Activated CD4-positive, CD25-positive, alpha-beta regulatory T cell treated with anti-CD3 and anti-CD28 coated beads, Interleukin-2, amount 50 U/mL, for 72 hours (primary cell): ENCODE measurements around the gene RBFOX1.
"Not testable (repeated sequence)": the region's sequence is repeated elsewhere in the genome, so short reads cannot be mapped to it uniquely, and the experiment has no call there.

Experiments used
- DNase-seq: peaks from one replicate; pipeline ENCODE4 v3.0.0; 2021

Gene RBFOX1

DNA sequence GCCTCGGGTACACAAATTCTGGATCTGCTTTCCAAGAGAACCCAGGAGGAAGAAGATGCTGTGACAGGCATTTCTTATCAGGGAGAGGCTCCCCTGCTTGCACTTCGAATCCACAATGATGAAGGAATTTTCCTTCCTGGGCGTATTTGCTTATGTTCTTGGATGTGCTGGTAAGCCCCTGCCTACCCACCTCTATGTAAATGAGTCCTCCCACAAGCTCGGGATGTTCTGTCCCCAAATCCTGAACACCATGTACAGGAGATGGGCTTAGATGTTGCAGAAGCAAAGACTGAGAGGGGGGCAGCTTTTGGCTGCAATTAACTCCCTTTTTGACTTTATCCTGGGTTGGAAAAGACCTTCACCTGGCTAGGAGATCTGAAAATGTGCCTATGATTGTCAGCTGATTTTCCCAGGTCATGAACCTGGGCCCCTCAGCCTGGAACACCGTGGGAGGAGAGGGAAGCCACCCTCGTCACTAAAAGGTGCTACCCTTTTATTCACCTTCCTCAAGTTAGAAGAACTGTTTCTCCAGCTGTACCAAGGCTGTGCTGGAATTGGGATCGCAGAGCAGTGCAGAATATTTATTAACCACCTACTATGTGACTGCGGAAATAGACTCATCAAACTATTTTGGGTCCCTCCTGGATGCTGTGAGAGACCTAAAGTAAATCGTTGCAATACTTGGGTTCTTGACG, 150.1 kb downstream of the RBFOX1 start:
- no peak for DNase-seq

DNA sequence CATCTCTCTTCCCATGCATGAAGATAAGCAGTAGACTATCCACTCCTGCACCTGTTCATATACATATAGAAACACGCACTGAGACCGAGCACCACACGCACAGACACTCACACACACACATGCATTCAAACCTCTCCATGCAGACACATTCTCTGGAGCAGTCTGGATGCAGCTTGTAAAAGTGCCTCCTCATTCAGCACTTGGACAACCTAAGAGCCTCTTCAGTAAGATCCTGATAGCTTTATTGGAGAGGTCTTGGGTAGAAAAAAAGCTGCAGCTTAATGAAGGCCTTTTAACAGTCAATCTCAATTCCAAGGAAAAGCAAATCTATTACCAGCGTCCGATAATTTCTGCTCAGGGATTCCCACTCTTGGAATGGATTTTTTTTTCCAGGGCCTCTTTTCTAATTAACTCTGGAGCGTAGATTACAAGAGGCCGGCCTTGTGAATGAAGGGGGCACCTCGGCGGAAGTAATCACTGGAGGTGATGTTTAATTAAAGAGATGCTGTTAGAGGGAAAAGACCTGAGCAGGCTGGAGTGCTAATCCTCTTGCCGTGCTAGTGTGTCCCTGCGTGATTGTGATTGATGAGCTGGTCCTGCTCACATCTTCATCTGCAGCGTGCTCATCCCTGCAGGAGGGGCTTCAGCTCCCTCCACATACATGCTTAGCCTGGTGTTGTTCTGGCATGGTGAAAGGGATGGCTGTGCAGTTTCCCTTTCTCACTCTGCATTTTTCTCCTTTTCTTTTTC, 155.1 kb downstream of the RBFOX1 start:
- no peak for DNase-seq

DNA sequence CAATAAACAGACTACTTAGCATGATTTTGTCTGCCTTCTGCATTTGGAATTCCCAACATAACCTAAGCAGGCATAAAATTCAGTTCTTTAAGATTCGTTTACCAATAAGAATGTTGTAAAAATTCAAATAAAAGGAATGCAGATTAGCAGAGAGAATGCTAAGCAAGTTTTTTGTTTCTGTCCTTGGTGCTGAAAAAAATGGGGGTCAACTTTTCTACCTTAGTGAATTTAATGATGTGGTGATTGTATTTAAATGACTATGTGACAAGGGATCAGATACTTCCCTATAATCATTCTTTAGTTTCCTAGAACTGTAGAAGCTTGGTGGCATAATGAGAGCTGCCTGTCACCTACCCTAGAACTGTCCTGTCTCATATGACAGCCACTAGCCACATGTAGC, 159.5 kb downstream of the RBFOX1 start:
- no peak for DNase-seq

DNA sequence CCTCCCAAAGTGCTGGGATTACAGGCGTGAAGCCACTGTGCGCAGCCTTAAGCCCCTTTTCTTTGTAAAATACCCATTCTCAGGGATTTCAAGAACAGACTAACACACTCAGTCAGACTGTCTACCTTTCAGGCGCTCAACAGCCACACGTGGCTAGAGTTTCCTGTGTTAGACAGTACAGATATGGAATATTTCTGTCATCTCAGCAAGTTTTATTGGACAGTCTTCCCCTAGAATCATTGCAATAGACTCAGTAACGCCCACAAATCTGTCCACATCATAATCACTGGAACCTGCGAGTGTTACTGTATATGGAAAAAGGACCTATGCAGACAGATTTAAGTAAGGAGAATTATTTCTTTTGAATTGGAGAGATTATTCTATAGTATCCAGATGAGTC, 160.5 kb downstream of the RBFOX1 start:
- DNase-seq, result no peak

DNA sequence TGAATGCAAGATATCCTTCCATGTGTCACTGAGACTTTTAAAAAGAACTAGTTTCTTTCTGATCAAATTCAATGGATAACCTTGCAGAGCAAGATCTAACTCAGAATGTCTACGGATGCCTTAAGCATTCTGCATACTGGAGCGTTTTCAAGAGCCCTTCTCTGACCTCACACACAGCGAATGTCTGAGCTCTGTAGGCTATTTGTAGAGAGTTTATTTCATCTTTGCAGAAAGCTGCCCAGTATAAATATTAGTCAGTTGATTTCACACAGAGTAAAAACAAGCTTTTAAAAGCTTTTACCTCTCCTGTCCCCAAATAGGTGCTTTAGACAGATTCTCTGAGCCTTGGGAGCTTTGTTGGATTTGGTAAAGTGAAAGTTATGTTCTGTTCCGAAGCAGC, 165.0 kb downstream of the RBFOX1 start:
- DNase-seq, result no peak

DNA sequence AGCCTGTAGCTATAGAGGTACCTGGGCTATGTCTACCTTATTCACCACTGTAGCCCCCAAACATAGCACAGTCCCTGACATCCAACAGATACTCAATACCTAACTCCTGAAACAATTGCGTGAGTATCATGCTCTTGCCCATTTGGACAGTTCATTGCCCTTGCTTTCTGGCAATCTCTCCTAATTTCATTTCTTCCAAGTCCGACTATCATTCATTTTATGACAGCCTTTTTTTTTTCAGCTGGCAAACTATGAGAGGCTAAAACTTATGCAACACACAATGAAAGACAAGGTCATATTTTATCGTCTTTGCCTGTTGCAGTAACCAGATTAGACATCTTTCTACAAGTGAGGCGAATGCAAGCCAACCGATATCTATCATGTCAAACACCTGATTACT, 169.2 kb downstream of the RBFOX1 start:
- no peak for DNase-seq

DNA sequence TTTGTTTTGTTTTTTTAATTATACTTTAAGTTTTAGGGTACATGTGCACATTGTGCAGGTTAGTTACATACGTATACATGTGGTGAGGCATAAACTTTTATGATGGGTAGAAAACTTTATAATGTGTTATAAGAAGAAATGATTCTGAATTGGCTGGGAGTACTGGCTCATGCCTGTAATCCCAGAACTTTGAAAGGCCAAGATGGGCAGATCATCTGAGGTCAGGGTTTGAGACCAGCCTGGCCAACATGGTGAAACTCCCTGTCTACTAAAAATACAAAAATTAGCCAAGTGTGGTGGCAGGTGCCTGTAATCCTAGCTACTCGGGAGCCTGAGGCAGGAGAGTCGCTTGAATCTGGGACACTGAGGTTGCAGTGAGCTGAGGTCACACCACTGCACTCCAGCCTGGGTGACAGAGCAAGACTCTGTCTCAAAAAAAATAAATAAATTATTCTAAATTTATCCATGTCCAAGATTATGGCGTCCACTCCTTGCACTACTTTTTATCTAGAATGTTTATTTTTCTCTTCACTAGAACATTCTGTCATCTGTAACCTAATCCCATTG, 170.0 kb downstream of the RBFOX1 start:
- not testable (repeated sequence) for DNase-seq

DNA sequence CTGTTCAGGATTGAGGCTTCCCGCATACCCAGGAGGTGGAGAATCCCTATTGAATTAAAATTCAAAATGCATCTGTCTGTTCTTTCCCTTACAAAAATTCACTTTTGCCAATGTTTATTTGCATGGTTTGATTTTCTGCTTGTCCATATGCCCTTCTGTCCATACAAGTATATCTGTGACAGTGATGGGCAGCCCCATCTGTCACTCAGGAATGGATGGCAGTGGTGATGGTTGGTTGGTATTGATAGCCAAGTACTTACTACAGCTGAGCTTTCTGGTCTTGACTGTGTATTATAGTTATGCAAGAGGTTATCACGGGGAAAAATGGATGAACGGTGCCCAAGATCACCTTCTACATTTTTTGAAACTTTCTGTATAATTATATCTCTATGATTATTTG, 171.0 kb downstream of the RBFOX1 start:
- no peak for DNase-seq

DNA sequence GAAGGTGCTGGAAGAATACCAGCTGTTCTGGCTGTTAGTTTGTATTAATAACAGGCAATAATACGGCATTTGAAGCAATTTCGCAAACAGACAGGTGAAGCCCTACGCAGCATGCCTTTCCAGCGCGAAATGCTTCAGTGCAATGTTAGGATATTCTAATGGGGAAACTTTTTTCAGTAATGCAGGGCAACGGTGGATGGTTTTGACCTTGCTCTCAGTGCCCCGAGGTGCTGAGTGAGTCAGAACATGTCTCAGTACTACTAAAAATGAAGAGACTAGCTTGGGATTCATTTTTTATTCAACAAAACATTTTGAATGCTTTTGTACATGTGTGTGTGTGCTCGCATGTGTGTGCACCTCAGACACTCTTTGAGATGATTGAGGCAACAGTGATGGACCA, 172.2 kb downstream of the RBFOX1 start:
- DNase-seq, result no peak

DNA sequence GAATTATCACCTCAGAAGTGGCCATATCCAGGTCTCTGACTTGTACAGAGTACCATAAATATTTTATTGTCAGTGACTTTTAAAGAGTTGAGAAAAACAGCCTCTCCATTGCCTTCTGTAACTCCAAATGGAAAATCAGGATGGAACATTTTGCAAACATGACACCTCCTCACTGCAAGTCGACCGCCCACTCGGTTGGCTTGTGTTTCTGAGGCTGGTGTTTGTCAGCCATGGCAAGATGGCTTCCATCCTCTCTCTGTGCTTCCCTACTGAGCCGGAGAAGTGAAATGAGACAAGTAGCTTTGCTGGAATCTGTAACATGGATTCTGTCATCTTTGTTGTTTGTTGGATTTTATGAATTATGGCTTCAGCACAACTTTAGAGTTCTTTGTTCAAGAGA, 172.8 kb downstream of the RBFOX1 start:
- DNase-seq, result no peak

DNA sequence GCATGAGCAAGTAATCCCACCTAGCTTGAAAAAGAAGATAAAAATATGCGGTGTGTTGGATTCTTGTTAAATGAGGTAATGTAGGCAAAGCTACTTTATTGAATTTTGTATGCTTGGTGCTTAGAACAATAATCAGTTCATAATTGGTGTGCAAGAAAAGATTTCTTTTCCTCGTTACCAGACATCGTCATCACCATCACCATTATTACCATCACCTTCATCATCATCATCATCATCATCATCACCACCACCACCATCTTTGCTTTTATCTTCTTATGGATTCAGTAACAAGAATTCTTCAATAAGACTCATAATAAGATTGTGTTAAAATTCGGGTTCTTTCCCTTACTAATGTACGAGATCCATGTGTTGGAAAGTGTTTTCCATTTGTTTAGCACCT, 173.7 kb downstream of the RBFOX1 start:
- no peak for DNase-seq

DNA sequence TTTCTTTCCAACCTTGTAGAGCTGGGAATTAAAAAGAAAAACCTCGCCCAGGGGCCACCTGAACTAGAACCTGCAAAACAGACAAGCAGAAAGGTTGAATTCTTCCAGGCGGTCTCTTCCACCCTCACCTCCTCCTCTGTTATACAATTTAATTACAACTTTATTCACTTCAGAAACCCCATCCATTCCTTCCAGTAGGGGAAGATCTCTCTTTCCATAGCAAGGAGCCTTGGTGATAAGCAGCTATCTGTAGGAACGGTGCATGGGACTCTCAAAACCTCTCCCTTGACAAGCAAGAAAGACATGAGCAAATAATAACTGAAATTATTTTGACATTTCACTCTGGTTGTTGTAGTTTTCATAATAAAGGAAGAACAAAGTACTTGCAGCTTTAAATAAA, 176.0 kb downstream of the RBFOX1 start:
- no peak for DNase-seq

DNA sequence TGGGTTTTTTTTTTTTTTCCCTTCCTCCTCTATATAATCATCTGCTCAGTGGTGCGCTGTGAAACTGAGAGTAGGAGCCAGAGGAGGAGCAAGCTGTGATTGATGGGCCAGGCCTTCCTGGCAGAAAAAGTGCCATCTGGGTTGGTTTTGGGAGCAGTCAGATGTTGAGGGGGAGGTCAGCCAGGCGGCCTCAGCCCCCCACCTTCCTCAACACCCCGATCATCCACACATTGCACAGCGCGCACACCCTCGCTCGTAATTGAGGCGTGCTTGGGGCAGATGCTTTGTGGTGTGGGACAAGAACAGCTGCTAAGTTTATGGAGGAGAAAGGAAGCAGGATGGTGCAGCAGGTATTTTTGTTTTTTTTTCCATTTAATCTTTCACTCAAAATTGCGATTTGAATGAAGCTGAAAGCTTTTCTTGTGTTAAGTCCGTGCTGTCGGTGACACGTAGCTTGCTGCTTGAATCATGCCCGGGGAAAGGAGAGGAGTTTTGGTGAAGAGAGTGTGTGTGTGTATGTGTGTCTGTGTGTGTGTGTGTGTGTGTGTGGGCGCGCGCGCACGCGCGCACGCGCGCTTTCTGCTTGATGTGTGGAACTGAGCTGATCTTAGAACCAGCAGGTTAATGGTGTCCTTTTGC, 177.4 kb downstream of the RBFOX1 start:
- no peak for DNase-seq

DNA sequence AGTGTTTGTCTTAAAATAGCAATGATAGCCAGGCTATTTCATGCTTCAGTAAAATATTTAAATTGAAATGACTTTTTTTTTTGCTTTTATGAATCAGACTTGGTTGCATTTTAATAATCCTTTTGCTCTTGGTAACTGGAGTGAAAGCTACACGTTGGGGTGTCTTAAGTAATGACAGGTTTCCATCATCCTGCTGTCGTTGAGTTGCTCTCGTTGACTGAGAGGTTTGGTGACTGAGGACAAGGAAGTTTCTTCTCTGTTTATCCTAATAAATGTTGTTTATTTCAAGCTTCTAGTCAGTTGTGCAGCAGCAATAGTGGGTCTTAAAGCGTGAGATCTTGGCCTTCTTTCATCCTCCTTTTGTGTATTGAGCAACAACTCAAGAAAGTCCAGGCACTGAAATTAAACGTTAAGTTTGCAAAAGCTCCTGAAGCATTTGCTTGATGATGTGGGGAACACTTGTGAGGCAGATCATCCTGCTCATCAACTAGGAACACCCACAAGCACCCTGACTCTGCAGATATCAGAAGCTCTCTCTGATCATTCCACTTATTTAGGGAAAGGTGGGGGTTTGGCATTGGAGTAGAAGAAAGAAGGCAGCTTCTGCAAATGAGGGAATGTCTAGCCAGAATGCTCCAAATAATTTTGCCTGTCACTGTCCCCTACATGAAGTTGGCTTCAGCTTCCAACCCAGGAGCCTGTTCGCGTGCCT, 179.1 kb downstream of the RBFOX1 start:
- no peak for DNase-seq

DNA sequence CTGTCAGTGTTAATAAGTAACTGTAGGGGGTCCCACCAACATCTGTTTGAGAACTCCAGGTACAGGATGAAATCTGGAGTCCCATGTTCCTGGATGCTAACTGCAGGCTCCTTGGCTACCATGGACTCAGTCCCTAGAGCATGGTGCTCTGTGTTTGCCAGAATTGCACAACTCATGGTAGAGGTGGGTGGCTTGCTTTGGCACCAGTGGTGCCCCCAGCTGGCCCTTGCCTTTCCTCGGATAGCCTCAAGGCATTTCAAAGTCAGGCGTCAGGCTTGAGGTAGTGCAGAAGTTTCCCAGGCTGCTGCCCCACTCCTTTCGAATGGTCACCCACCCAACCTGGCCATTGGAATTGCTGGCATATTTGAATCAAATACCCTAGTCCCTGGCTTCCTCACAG, 179.9 kb downstream of the RBFOX1 start:
- no peak for DNase-seq

DNA sequence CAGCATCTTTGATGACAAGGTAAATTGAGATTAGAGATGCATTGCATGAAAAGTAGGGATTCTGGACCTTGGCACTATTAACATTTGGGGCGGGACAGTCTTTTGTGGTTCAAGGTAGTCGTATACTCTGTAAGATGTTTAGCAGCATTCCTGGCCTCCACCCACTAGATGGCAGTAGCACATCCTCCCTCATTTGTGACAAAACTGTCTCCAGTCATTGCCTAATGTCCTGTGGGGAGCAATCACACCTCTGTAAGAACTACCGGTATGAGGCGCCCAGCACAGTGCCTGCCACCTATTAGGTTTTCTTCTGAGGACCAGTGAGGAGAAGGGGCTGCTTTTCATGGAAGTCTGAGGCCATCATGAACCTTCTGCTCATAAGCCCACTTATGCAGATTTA, 180.8 kb downstream of the RBFOX1 start:
- no peak for DNase-seq

DNA sequence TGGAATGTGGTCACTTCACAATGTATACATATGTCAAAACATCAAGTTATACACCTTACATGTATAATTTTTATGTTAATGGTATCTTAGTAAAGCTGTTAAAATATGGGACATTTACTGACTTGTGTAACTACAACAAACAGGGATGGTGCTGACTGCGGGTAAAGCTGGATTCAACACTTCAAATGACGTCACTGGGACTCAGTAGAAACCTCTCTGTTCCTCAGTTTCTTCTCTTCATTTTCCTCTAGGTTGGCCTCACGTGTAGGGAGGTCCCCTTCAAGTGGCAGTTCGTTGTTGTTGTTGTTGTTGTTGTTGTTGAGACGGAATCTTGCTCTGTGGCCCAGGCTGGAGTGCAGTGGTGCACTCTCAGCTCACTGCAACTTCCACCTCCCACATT, 182.9 kb downstream of the RBFOX1 start:
- DNase-seq, result no peak

DNA sequence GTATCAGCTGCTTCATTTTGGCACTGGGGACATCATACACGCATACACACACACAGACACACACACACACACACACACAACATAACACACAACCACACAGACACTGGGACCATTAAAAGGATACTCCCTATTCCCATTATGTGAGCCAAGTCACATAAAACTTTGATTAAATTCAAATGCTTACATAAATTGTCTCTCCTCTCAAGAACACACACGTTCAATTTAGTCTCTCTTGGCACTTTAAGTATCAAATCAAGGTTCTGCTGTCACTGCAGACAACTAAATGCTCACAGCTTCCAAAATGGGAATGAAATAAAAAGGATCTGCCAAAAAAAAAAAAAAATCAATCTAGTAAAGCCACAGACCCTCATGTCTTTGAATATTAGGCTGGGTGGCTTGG, 184.9 kb downstream of the RBFOX1 start:
- DNase-seq, result no peak

DNA sequence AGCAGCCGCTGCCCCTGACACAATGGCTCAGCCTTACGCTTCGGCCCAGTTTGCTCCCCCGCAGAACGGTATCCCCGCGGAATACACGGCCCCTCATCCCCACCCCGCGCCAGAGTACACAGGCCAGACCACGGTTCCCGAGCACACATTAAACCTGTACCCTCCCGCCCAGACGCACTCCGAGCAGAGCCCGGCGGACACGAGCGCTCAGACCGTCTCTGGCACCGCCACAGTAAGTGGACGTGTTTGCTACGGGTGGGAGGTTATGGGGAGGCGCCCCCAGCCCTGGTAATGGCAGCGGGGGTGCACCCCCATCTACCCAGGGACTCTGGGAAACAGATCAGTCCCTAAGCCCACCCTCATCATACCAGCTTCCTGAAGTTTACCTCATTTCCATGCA, 185.5 kb downstream of the RBFOX1 start:
- DNase-seq, result no peak

DNA sequence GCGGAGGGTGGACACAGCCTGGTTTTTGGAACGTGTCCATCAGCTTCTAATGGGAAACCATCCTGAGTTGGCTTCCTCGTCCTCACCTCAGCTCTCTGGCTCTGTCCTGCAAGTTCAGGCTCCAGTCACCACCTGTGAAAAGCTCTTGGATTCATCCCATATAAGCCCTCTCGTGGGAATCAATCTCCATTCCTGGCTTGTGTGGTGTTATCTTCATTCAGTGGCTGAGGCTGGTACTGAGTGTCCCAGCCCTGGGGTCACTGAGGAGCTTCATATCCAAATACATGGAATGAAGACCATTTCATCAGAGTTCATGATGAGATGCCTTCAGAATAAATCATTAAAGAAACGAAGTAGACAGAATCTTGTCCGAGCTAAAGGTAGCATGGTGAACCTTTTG, 189.2 kb downstream of the RBFOX1 start:
- DNase-seq, result no peak

DNA sequence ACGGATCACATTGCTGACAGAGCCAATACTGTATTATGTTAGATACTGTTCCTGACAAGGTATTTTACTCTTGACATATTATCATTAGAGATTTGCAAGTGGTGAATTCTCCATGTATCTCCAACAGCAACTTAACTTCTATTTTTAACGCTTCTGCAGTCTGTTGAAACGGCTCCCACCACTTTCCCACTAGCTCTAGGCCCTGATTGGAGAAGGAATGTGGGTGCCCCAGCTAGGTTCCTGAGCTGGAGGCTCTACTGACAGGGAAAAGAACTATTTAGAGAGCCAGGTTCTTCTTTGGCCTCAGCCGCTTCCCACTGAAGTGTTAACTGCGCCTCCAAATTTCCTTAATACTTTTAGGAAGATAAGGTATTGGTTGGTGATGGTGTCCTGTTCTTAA, 191.8 kb downstream of the RBFOX1 start:
- DNase-seq, result no peak

DNA sequence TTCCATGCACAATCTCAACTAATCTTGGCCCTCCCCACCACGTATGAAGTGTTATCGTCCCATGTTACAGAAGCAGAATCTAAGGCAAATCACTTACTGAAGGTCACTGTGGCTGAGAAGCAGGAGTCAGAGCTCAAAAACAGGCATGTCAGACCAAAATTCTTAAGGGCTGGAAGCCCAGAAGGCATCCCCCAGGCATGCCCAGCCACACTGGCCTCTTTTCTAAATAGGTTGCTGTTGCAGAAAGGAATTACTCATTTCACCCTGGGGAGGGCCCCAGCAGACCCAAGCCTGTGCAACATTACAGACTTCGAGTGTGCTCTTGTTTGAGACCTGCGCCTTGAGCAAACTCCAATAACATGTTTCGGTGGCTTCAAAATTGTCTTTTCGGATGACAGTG, 194.1 kb downstream of the RBFOX1 start:
- no peak for DNase-seq

DNA sequence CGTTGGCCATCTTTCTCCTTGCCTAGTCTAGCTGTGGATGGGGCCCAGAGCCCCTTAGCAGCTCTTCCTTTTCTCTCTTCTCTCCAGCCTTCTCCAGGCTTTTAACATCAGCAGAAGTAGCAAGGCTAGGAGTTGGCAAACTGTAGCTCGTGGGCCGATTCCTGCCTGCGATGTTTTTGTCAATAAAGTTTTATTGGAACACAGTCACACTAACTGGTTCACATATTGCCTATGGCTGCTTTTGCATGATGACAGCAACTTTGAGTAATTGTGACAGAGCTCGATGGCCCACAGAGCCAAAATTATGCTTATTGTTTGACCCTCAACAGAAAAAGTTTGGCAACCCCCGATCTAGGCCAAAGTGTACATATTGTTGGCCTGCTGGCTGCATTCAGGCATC, 199.9 kb downstream of the RBFOX1 start:
- DNase-seq, result no peak
